ENCODE data around the gene TMEM45B.
A peak's percentile ranks its signal among the peaks of the same experiment; 100 is the strongest.
"Not testable (repeated sequence)": the region's sequence is repeated elsewhere in the genome, so short reads cannot be mapped to it uniquely, and the experiment has no call there.

The TMEM45B gene

DNA sequence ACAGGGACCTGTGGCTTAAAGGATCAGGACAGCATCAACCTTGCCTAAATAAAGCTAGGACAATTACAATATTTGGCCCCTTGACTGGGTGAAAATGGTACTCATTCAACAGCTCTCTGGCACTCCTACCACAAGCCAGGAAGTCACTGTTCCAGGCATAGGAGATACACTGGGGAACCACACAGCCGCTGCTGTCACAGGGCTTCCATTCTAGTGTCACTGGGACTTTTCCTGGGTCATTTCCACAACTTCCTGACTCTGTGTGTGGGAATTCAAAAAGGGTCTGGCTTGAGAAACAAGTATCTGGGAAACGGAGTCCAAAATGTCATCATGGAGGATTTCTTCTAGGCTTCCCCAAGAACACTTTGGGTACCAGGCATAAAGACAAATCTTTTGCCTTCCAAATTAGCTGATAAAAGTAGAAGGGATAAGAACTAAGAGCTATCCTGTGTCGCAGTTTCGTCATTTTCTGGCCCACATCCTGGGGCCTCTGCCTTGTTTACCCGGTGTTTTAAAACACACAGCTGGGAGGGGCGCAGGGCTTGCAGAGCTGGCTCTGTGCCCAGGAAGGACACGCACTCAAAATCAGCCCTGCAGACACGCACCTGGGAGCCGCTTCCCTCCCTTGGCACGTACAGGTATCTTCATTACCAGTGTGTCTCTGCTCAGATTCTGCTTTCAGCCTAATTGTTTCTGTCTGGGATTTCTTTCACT lies 38.0 kb downstream of the TMEM45B start:
- DNase-seq (ENCODE audit: low read depth), result peak; percentile 18

DNA sequence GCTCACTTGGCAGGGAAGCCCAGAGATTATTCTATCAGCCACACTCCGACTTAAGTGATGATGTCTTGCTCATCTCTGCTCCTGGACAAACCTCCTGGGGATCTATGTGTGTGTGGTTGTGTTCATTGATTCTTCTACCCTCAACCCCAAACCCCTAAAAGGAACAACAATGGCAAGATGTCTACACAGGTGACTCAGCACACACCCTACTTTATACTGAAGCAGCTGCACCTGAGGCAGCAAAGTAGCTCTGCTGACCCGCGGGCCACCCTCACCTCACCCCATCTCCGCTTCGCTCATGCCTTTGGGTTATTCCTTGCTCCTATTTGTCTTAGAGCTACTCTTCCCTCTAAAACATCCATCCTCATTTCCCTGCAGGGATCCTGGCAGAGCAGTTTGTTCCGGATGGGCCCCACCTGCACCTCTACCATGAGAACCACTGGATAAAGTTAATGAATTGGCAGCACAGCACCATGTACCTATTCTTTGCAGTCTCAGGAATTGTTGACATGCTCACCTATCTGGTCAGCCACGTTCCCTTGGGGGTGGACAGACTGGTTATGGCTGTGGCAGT lies 38.7 kb downstream of the TMEM45B start:
- no peak for DNase-seq (ENCODE audit: low read depth)

DNA sequence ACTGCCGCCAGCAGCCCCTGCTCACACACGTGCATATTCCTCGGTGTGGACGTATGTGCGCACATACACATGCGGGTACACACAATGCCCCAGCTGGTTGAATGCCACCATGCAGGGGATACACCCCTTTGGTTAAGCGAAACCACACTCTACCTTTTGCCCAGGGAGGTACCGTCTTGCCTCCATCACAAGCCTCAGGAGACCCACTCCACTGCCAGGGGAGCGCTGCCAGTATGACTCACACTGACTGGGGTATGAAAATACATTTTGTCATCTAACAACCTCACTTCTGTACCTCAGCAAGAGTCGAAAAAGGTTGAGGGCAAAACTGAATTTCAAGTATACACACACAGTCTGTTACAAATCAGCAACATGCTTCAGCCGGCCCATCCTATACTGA lies 39.4 kb downstream of the TMEM45B start:
- no peak for DNase-seq (ENCODE audit: low read depth)

DNA sequence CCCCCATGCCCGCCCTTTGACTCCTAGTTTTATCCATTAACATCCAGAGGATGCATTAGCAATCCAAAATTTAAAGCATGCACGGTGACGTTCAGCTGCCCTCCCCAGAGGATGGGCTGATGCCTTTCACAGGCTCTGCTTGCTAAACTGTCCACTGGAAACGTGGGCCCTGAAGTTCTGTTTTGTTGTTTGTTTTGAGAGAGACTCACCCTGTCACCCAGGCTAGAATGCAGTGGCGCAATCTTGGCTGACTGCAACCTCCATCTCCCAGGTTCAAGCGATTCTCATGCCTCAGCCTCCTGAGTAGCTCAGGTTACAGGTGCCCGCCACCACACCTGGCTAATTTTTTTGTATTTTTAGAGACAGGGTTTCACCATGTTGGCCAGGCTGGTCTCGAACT lies 40.4 kb downstream of the TMEM45B start:
- no peak for DNase-seq (ENCODE audit: low read depth)

DNA sequence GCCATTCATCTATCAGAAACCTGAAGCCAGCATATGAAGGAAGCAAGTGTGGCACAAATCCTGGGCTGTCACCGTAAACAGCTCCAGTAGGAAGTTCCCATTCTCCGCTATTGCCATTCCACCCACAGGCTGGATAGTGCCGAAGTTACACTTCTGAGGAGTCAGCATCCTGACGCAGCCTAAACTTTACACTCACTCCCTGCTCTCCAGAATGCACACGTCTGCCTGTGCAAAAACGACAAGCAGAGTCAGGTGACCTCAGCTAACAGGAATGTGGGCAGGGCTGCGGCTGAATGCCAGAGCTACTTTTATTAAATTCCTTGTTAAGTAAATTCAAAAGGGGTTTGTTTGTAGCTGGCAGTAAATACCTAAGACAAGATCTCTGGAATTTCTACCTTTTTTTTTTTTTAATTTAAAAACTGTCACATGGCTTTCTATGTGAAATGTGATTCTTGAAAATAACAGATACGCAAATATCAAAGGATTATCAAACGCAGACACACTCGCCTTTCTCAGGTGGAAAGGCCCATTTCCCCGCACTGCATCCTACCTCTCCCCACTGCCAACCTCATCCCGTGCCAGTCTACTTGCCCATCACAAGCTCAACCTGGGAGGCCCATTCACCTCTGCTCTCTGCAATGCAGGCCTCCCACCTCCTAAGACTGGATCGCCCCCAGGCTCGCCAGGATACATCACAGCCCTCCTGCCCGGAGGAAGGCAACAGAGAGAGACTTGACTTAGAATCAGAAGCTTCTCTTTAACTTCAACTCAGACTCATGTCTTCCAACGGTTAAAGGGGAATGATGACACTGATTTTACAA lies 46.3 kb downstream of the TMEM45B start:
- DNase-seq (ENCODE audit: low read depth), result peak; percentile 96

DNA sequence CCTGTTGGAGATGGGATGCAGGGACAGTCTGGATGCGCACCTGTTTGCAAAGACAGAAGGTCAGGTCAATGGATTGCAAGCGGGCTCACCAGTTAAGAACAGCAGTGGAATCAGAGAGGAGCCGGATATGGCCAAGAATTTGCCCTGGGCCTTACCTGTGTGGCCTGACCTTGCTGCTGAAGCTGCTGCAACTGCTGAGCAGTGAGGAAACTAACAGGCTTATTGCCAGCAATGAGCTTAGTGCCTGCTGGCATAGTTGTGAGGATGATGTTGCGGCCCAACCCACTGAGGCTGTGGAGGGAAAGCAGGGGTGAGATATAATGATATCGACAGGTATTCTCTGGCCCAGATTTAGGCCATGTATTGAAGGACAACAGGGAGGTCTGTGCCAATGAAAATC lies 49.2 kb downstream of the TMEM45B start:
- DNase-seq (ENCODE audit: low read depth), result no peak

DNA sequence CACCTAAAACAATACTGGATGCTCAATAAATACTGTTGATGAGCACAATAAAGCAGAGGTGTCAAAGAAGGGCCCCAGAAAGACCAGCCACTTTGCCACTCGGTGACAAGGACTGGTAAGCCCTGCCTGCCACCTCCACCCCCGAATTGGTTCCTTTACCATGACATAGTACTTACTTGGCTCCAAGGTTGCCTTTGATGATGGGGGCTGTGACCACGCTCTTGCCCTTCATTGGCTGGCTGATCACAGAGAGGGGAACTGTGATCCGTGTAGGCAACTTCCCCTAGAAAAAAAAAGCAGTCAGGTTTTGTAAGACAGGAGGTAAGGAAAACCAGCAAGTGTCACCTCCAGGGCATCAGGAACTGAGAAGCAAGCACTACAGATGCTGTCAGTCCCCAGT lies 50.1 kb downstream of the TMEM45B start:
- DNase-seq (ENCODE audit: low read depth), result no peak

DNA sequence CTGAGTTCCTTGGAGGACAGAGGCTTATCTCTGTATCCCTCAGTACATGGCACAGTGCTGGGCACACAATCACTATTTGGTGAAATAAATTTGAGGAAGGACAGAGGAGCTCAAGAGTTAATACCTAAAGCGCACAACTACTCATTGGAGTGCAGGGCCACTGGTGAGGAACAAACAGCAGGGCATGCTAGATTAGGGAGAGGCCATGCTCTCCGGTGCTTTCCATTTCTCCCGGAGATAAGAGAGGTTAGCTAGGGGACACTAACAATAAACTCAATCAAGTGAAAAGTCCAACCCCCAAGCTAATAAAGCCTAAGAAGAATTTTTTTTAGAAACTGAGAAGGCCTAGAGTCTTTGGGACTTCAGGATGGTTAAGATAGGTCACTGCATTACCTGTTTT lies 50.7 kb downstream of the TMEM45B start:
- DNase-seq (ENCODE audit: low read depth), result no peak

DNA sequence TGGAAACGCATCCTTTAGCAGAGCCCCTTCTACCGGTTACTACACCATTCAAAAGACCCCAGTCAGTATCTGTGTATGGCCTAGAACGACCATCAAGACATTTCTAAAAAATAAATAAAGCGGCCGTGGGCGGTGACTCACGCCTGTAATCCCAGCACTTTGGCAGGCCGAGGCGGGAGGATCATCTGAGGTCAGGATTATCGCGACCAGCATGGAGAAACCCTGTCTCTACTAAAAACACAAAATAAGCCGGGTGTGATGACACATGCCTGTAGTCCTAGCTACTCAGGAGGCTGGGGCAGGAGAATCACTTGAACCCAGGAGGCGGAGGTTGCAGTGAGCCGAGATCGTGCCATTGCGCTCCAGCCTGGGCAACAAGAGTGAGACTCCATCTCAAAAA lies 53.0 kb downstream of the TMEM45B start:
- not testable (repeated sequence) for DNase-seq (ENCODE audit: low read depth)

DNA sequence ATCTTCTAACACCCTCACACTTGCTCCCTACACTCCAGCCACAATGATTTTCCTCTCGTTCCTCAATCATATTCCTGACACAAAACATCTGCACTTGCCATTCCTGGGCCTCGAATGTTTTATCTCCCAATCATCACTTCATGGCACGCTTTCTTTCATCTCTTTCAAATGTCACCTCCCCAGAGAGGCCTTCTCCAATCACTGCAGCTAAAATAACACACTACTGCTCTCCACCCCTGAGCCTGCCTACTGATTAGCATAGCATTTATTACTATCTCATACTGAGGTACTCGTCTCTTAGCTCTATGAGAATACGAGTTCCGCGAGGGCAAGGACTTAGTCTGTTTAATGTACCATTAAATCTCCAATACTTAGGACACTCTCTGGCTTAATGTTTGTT lies 56.3 kb downstream of the TMEM45B start:
- DNase-seq (ENCODE audit: low read depth), result no peak

DNA sequence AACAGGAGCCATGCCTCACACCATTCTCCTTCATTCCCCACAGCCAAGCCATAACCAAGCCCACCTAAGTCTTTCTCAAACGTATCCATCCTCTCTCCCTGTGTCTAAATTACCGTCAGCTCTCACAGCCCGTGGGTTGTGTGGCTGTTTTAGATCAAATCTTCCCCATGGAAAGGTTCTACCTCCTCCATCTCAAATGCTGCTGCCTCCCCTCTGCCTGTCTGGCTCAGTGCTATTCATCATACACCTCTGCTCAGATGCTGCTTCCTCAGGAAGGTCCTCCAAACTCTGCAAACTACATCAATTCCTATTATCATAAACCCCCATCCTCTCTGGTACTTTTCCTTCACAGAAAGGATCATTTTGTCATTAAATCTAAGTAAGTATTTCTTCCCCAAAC lies 64.7 kb downstream of the TMEM45B start:
- no peak for DNase-seq (ENCODE audit: low read depth)

DNA sequence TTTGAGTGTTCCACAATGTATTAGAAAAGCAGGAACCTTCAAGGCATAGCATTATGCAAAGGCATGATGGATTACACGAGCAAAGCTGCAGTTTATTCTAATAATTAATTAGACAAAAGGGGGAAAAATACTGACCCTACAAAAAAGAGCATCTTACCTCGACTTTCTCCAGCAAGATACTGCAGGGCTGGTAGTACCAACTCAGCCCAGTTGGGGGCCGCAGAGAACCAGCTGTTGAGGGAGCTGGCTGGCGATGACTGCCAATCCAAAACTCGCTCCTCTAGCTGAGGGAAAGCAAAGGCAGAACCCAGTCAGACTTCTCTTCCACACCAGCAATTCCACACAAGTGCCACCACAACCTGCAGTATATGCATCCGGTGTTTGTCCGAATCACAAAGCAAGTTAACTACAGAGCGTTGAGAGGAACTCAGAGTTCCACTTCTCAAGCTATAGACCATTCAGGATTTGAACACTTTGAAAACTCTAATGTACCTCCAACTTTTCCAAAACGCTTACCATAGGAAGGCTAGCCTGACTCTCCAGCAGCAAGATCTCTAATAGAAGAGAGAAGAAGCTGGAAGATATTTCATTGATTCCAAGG lies 66.0 kb downstream of the TMEM45B start:
- peak; percentile 58 for DNase-seq (ENCODE audit: low read depth)

DNA sequence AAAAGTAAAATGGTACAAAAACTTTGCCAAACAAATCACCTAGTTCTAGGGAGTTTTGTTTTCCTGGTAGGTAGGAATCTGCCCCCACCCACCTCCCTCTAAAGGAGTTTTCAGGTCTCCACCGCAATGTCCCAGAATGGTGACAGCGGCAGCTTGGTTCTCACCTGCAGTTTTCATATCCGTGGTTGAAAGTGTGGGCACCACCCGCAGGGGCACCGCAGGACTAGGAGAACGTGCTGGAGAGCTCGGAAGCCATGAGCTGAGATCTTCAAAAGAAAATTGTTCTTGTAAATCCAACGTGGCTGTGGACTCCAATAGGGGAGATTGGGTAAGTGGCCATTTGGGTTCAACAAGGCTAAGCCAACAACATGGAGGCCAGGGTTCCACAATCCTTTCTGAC lies 68.9 kb downstream of the TMEM45B start:
- no peak for DNase-seq (ENCODE audit: low read depth)

DNA sequence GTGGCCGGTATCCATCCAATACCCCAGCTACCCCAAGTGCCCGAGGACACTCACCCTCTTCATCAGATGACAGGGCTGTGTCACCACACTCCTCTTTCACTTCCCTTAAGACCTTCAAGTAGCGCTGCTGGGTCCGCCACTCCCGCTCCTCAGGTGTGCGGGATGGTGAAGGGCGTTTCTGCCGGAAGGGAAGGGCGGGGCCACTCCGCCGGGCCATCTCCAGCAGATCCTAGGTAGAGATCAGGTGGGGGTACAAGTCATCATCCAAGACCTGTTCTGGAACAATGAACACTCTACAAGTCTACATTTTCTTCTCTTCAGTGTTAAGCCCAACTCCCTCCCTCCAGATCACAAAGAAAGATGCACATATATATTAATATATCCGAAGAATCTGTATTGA lies 69.7 kb downstream of the TMEM45B start:
- no peak for DNase-seq (ENCODE audit: low read depth)

DNA sequence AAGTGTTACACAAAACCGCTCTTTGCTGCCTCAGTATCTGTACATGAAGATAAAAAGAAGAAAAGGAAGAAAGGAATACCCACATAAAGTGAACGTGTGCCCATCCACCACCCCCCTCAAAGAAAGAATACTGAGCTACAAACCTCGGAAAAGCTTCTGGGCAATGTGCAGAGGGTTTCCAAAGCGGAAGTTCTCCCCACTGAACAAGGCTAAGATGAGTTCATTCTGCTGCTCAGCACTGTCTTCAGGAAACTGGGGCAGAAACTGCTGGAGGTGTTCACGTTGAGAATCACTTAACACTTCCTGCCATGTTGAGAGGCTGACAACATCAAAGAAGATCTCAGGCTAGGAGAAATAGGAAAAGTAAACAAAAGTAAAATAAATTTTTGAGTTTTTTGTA lies 72.8 kb downstream of the TMEM45B start:
- no peak for DNase-seq (ENCODE audit: low read depth)

DNA sequence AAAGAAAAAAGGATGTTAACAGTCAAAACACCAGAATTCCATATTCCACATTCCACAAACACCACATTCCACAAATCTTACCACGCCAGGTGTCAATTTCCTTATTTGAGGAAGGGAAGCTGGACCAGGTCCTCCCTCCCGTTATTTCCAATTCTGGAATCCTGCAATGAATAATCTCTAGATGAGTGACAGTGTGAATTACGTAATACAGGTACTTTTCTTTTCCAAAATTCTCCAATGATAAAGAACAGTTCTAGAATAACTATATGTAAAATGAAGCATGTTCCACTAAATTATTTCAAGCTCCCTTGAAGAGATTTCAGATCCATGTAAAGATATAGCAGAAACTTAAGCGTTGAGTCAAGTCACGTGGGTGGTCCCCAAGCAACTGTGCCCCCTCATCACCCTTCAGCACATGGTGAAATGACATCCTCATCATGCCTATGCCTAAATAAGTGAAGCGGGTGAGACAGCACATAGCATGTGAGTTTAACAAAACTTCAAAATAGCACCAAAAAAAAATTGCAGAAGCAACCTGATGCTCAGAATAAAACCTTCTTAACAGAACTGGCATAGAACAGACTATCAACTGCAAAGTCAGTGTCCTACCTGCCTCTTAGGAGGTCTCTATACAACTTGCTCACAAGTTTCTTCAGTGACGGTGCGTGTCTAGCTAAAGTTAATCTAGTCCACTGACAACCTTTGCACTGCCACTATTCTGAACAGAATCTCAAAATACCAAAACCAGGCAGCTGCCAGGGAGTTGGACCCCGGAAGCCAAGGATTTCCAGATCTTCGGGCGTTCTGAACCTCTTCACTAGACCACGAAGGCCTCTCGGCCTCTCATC lies 78.9 kb downstream of the TMEM45B start:
- DNase-seq (ENCODE audit: low read depth), result peak; percentile 33

DNA sequence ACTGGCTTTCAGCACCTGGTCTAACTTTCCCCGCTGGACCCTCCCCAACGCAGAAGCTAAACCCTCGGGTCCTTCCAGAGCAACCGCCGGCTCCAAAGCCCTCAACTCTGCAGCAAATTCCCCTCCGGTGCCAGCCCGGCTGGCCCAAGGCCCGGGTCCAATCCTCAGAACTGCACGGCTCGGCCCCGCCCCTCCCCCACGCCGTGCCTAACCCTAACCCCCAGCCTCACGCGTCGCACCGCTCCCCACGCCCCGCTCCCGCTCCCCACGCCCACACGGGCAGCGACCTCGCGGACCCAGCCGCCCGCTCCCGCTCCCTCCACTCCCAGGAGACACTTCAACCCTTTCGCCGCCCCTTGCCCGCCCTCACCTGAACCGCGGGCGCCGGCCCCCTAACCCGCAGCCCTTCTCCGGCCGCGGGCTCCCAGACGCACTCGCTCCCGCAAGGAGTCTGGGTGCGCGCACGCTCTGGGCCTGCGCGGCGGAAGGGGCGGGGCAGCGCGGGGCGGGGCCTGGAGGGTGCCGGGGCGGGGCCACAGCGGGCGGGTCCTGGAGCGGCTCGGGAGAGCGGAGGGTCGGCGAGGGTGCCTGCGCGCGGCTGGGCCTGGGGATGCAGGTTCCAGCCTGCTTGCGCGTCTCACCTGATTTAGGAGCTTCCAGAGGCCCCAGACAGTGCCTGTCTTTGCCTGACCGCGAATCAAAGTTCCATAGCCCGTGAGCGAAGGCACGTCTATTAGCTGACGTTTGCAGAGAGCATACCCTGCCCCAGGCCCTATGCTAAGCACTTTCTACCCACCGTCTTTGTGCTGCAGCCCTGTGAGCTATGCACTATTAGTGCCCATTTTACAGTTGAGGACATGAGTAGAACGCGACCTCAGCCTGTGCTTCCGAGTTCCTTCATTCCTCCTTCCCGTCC lies 79.7 kb downstream of the TMEM45B start, which contains the start of gene NFRKB:
TSS of gene NFRKB (minus strand) at position 453 of the 916 bp plus-strand sequence. CDS start 2,729 bp downstream, outside the sequence.
- peak; percentile 77 for DNase-seq (ENCODE audit: low read depth)

DNA sequence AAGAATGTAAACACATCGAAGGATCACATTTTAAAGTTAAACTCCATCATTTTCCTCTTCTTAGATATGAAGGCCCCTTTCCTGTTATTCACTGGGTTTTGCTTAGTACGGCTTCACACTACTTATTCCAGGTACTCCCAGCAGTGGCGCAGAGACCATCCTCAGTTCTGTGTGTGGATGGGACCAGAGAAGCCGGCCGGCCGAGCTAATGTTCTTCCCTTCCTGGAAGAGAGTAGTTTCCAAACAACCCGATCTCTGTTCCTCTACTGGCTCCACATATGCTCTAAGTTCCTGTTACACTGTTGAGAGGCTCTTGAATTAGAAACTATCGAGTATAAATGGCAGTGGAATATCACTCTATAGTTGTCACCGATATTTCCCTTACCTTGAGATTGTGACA lies 80.4 kb downstream of the TMEM45B start:
- no peak for DNase-seq (ENCODE audit: low read depth)

DNA sequence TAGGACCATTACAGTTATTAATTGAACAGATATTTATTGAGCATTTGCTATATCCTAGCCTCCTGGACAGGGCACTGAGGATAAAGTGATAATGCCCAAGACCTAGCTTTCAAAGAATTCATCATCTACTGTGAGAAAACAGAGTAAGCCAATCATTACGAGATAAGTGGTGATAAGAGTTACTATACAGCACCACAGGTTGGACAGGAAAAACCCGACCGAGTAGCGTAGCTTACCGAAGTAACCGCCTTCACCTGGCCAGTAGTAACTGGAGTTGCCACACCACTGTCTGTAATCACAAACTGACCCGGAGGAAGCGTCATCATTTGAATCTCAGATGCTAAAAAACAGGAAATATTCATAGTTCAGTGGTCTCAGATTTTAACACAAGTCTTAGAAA lies 89.8 kb downstream of the TMEM45B start:
- DNase-seq (ENCODE audit: low read depth), result no peak
